PC-3 (cell line): Measurements from ENCODE around the gene CD99.

ENCODE experiments used
- EZH2phosphoT487 ChIP-seq: fragments of 300-600 bp; sonication (generic); IDR thresholded peaks from 2 replicates; pipeline ENCODE4 v1.6.1; 2018; ENCODE audit warnings: mild to moderate bottlenecking, antibody characterized with exemption, low read length, borderline replicate concordance
- TF ChIP-seq, protein P1 (sequence below): fragments of 300-600 bp; sonication (generic); conservative IDR thresholded peaks from 2 replicates; pipeline ENCODE4 v1.5.1; 2017; ENCODE audit warnings: antibody characterized with exemption, low read depth, mild to moderate bottlenecking, low read length

DNA sequence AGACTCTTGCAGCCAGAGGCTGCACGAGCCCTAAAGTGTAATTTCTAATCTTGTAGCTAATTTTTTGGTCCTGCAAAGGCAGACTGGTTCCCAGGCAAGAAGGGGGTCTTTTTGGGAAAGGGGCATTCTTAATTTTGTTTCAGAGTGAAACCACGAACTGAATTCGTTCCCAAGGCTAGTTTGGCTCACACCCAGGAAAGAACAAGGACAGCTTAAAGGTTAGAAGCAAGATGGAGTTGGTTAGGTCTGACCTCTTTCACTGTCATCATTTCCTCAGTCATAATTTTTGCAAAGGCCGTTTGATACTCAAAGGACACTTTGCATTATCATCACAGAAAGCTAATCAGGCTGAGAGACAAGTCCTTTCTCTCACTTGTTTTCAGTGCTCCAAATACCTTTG, 91.7 kb downstream of the CD99 start:
- TF ChIP-seq, protein P1, sequence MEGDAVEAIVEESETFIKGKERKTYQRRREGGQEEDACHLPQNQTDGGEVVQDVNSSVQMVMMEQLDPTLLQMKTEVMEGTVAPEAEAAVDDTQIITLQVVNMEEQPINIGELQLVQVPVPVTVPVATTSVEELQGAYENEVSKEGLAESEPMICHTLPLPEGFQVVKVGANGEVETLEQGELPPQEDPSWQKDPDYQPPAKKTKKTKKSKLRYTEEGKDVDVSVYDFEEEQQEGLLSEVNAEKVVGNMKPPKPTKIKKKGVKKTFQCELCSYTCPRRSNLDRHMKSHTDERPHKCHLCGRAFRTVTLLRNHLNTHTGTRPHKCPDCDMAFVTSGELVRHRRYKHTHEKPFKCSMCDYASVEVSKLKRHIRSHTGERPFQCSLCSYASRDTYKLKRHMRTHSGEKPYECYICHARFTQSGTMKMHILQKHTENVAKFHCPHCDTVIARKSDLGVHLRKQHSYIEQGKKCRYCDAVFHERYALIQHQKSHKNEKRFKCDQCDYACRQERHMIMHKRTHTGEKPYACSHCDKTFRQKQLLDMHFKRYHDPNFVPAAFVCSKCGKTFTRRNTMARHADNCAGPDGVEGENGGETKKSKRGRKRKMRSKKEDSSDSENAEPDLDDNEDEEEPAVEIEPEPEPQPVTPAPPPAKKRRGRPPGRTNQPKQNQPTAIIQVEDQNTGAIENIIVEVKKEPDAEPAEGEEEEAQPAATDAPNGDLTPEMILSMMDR = no peak
- no peak for TF ChIP-seq EZH2phosphoT487
